Fibroblast of villous mesenchyme (primary cell): ENCODE measurements around the gene KMT2D. TPM values are rescaled to one million over a fixed set of nuclear protein-coding genes. Genes with fewer than 3 reads are reported as not detected.

Experiments used
- DNase-seq: peaks from one replicate; pipeline ENCODE4 v3.0.0-alpha.2; 2010; ENCODE audit warnings: low read depth
- H3K4me3 ChIP-seq: 2 replicates; pipeline ENCODE4 v1.5.1; 2011; ENCODE audit warnings: low read depth, mild to moderate bottlenecking, low read length
- CTCF ChIP-seq: IDR thresholded peaks from 2 replicates; pipeline ENCODE4 v1.5.1; 2012; ENCODE audit warnings: low read depth, mild to moderate bottlenecking, low read length; ENCODE audit not compliant: insufficient read depth
- total RNA-seq: library from RNA; depleted of rRNA; stranded (reverse); fragments of >200 nt; gene quantifications from 2 replicates; pipeline ENCODE4 v1.2.3, GENCODE V29; 2012

KMT2D gene
- total RNA-seq, 1 donor = 37.1 TPM

- H3K4me3 ChIP-seq = no peak overlapping the region
- no peak for DNase-seq
- no peak for TF ChIP-seq CTCF
Observed at GRCh38 chr12:49052451-49053208, 8.0 kb downstream of the KMT2D start.

- TF ChIP-seq CTCF = no peak
- no peak for DNase-seq
Observed at GRCh38 chr12:49051777-49052438, 8.7 kb downstream of the KMT2D start.

GRCh38 chr12:49051373-49051764 is 9.2 kb downstream of the KMT2D start:
- no peak for DNase-seq
- H3K4me3 ChIP-seq = no peak overlapping the region
- TF ChIP-seq CTCF = no peak

More at GRCh38 chr12:49051777-49052438, 8.7 kb downstream of the KMT2D start:
- no peak overlapping the region for H3K4me3 ChIP-seq

- DNase-seq = no peak
- H3K4me3 ChIP-seq = no peak overlapping the region
- TF ChIP-seq CTCF = no peak
Observed at GRCh38 chr12:49050507-49051372, 9.9 kb downstream of the KMT2D start.

GRCh38 chr12:49049566-49050224 is 10.9 kb downstream of the KMT2D start:
- DNase-seq = peak; percentile 47
- H3K4me3 ChIP-seq = no peak overlapping the region
- no peak for TF ChIP-seq CTCF

- no peak for TF ChIP-seq CTCF
- no peak overlapping the region for H3K4me3 ChIP-seq
- no peak for DNase-seq
Observed at GRCh38 chr12:49048953-49049352, 11.6 kb downstream of the KMT2D start.
